Muscle of leg (tissue), 11 donors: ENCODE data around the gene NFIL3. TPM values are rescaled to one million over a fixed set of nuclear protein-coding genes. Genes with fewer than 3 reads are reported as not detected.

ENCODE experiments used
- DNase-seq: peaks from one replicate; pipeline ENCODE4 v3.0.0; 2013
- H3K27ac ChIP-seq: one replicate; pipeline ENCODE4 v1.5.1; 2013; ENCODE audit warnings: mild to moderate bottlenecking, low read length, control low read depth
- H3K27me3 ChIP-seq: one replicate; pipeline ENCODE4 v1.6.1; 2013; ENCODE audit warnings: low read length; ENCODE audit not compliant: control insufficient read depth, insufficient read depth
- H3K36me3 ChIP-seq: one replicate; pipeline ENCODE4 v1.6.1; 2013; ENCODE audit warnings: low read length; ENCODE audit not compliant: control insufficient read depth, insufficient read depth
- H3K4me1 ChIP-seq: one replicate; pipeline ENCODE4 v1.6.1; 2013; ENCODE audit warnings: low read length; ENCODE audit not compliant: control insufficient read depth, insufficient read depth
- H3K4me3 ChIP-seq: one replicate; pipeline ENCODE4 v1.5.1; 2013; ENCODE audit warnings: low read length, control low read depth
- H3K9me3 ChIP-seq: replicated peaks from 2 replicates; pipeline ENCODE4 v1.6.1; 2013; ENCODE audit warnings: low read depth, low read length; ENCODE audit not compliant: control insufficient read depth
- WGBS: methylation state at CpG from one replicate; pipeline ENCODE4 v1.1.5; 2013; ENCODE audit warnings: missing lambda C conversion rate; ENCODE audit not compliant: insufficient coverage; 5-methylcytosine and 5-hydroxymethylcytosine counted together
- polyA plus RNA-seq, 8 donors: library from polyadenylated mRNA; unstranded; fragments of 120-200 nt; gene quantifications; one replicate each; pipeline versions ENCODE4 v1.2.1 to v1.2.3, GENCODE V29; 2013; ENCODE audit warnings: inconsistent platforms in 1 of 8, low replicate concordance in 1 of 8; ENCODE audit not compliant: insufficient read length in 8 of 8, insufficient read depth in 1 of 8
- total RNA-seq: library from RNA; stranded (reverse); fragments of 120-200 nt; gene quantifications from one replicate; pipeline ENCODE4 v1.2.4, GENCODE V29; 2013

NFIL3 gene
- total and polyA plus RNA-seq, 9 donors: 12.8 to 26.1 (median 23.4) TPM

DNA sequence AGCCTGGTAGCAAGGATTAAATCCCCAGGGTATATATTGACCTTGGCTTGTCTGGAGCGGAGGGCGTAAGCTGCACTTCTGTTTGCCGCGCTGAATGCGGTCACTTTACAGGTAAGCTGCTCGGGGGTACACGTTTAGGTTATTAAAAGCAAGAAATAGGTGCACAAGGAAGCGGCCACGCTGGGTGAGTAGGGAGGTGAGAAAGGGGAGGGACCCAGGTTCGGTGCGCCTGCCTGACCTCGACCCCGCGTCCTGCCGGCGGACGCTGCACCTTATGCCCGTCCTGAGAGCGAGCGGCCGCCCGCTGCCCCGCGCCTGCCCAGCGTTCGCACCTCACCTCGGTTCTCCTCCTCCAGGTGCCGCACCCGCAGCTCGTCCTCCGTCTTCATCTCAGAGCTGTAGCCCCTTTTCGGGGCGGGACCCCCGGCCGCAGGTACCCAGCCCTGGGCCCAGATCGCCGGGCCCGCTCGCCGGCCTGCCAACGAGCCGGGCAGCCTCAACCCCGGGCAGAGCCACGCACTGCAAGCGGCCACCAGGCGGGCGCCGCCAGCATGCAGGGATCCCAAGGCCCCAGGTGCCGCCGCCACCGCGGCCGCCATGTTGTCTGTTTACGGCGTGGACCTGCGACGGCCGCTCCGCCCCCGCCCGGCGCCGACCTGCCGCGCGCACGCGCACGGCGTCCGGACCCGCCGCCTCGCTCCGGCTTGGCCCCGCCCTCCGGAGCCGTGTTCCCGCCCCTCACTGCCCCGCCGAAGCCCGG lies 62.2 kb downstream of the NFIL3 start, which contains the start of gene AUH:
AUH (minus strand) TSS at position 628 of the 760 bp plus-strand sequence; CDS start at position 599, 29 bp downstream.
- Histone ChIP-seq H3K9me3 (no peaks in the 10 kb centered on the region), H3K27ac (peak within 1 kb of the TSS; percentile 47)
- WGBS: under 1% methylated on average over 76 of the region's 82 CpGs

GRCh38 chr9:91360551-91361290 lies 62.9 kb downstream of the NFIL3 start:
- 85% methylated on average over 1 of the region's 10 CpGs for WGBS
- peak; percentile 8 for DNase-seq
- Histone ChIP-seq H3K9me3 (no peaks in the 10 kb centered on the region), H3K27me3 (no peaks in the 10 kb centered on the region), H3K27ac (peak overlapping the region; percentile 37), H3K4me1 (peaks cover 10% of the 10 kb centered on the region), H3K36me3 (no peaks in the 10 kb centered on the region), H3K4me3 (peak overlapping the region; percentile 78)

More for the DNA sequence above, 62.2 kb downstream of the NFIL3 start, which contains the start of gene AUH:
- peak; percentile 90 for DNase-seq
- H3K36me3 ChIP-seq: no peaks in the 10 kb centered on the region
- H3K4me3 ChIP-seq: peak within 1 kb of the TSS; percentile 78
- no peaks in the 10 kb centered on the region for H3K27me3 ChIP-seq
- H3K4me1 ChIP-seq: peaks cover 10% of the 10 kb centered on the region

DNA sequence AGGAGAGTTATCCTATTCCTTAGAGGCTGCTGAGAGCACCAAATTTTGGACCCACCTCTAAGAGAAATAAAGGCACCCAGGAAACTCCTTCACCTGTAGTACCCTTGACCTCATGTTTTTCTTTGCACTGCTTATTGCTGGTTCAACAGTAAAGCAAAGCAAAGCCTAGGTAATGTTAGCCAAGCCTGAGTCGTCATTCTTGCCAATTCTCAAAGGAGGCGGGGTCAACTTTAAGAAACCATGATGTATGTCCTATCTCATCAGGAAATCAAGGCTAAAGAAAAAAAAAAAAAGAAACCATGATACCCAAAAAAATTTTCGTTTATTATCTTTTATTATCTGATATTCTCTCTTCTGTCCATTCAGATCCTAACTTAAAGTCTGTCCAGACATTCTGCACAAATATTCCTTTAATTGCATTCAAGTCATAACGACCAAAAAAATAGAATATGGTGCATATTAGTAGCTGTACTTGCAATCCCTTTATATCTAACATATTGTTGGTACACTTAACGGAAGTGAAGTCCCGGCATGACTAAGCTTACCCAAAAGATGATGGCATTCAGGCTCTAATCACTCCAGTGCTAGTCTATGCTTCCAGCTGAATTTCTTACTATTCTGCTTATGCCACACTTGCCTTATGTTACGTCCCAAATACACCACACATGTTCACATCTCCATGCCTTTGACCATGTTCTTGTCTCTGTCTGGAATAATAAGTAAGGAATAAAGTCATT lies 63.7 kb downstream of the NFIL3 start:
- peaks cover 10% of the 10 kb centered on the region for H3K4me1 ChIP-seq
- no peak overlapping the region for H3K27ac ChIP-seq
- H3K36me3 ChIP-seq: no peaks in the 10 kb centered on the region
- no peak for DNase-seq
- no peaks in the 10 kb centered on the region for H3K27me3 ChIP-seq
- H3K9me3 ChIP-seq: no peaks in the 10 kb centered on the region
- H3K4me3 ChIP-seq: no peak overlapping the region
- WGBS: 56% methylated on average over 2 of the region's 7 CpGs

DNA sequence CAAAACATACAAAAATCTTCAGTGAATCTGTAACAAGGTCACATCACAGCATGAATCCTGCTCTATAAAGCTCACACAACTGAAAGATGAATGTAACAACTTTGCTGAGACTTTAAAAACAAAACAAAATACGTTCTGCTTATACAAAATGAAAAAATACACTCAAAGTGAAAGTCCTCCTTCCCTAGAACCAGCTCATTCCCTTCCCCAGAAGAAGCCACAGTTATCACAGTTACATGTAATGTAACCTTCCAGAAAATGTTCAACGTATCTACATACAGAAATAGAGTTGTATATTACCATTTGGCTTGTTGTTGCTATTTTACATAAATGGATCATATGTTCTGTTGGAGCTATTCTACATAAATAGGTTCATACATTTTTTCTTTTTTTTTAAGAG lies 64.5 kb downstream of the NFIL3 start:
- no peak for DNase-seq
- Histone ChIP-seq H3K4me1 (peaks cover 10% of the 10 kb centered on the region), H3K9me3 (no peaks in the 10 kb centered on the region), H3K27ac (no peak overlapping the region), H3K36me3 (peaks cover 2% of the 10 kb centered on the region), H3K4me3 (no peak overlapping the region), H3K27me3 (no peaks in the 10 kb centered on the region)
- WGBS: no CpG with 5 or more reads among the region's 2 CpGs

Other genes starting within 250 kb of the NFIL3 start
- gene AUH, start 61.9 kb downstream of the NFIL3 start, total RNA-seq: 16.0 TPM
- gene AUH, start 61.9 kb downstream of the NFIL3 start, polyA plus RNA-seq: 10 to 100 TPM in 7 of 8 donors, 1 to 10 TPM in 1; 9.5 to 14.2 (median 12.7) TPM